NCI-H748 (cell line): ENCODE data around the gene ARFGEF3.

Experiments
- DNase-seq: peaks from one replicate; lab custom pipeline; 2025; ENCODE audit not compliant: unreplicated experiment; lab: John Stamatoyannopoulos, UW

The ARFGEF3 gene

DNA sequence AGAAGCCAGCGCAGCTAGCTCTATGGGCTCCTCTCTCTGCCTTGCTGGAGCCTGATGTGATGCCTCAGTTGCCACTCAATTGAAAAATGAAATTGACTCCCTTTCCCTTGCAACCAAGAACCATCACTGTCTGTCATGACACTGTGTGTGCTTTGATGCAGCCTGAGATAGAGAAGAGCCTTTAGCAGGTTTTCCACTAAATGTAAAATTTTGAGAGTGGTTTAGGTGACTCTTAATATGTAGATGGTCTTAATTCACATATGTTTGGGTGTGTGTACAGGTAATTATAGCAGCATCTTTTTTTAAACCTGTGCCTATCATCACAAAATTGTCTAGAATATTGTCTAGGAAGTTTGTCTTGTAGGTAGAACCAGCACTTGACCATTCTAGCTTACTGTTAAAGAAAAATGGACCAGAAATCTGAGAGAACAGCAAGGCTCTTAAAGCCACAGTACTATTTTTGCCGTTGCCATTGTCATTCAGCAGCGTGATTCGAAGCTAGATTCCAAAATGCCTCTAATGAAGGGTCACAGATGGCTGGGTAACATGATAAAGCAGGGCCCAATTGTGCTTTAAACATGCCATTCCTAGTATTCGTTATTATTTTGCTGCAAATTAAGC is 1.3 kb downstream of the ARFGEF3 start:
- peak; percentile 29 for DNase-seq

DNA sequence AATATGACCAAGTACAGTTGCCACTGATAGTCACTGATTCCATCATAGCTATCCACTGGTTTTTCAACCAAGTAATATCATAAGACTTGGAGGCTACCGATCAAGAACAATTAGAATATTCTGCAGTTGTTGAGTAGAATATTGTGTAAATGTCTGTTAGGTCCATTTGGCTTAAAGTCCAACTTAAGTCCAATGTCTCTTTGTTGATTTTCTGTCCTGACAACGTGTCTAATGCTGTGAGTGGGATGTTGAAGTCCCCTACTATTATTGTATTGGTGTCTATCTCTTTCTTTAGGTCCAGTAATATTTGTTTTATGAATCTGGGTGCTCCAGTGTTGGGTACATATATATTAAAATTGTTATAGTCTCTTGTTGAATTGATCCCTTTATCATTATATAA is 13.9 kb downstream of the ARFGEF3 start:
- no peak for DNase-seq

DNA sequence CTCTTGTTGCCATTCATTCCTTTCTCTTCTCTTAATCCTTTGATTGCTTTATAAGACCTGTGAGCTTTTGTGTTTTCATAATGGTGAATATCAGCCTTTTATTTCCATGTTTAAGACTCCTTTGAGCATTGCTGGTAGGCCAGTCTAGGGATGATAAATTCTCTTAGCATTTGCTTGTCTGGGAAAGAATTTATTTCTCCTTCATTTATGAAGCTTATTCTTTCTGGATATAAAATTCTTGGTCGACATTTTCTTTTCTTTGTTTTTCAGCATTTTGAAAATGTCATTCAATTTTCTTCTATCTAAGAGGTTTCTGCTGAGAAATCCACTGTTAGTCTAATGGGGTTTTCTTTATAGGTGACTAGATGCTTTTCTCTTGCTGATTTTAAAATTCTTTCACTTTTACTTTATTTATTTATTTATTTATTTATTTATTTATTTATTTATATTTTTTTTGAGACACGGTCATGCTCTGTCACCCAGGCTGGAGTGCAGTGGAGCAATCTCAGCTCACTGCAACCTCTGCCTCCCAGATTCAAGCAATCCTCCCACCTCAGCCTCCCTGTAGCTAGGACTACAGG is 15.0 kb downstream of the ARFGEF3 start:
- no peak for DNase-seq

- DNase-seq, result peak; percentile 94
Observed at GRCh38 chr6:138182939-138183789, 21.4 kb downstream of the ARFGEF3 start.

- DNase-seq, result no peak
Observed at GRCh38 chr6:138183790-138184134, 22.0 kb downstream of the ARFGEF3 start.

GRCh38 chr6:138184230-138184629 is 22.5 kb downstream of the ARFGEF3 start:
- DNase-seq, result no peak

GRCh38 chr6:138187156-138187555 is 25.4 kb downstream of the ARFGEF3 start:
- no peak for DNase-seq

- DNase-seq, result peak; percentile 64
Observed at GRCh38 chr6:138188278-138188941, 26.7 kb downstream of the ARFGEF3 start.

DNA sequence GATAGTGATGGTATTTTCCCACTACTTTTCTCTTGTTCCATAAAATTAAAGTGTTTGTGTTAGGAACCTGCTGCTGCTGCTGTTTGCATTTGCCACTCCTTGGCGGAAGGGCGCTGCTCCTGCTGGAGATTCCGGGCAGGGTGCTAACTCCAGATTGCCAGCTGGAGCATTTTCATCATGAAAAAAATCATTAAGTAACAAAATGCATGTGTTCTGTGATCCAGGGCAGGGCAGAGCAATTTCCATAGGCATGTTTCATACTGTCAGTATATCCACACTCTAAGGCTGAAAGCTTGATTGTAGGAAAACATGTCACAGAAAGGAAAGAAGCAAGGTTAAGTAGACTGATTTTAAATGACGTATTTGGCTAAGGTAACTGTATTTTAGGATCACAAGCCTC is 32.5 kb downstream of the ARFGEF3 start:
- DNase-seq, result peak; percentile 39

DNA sequence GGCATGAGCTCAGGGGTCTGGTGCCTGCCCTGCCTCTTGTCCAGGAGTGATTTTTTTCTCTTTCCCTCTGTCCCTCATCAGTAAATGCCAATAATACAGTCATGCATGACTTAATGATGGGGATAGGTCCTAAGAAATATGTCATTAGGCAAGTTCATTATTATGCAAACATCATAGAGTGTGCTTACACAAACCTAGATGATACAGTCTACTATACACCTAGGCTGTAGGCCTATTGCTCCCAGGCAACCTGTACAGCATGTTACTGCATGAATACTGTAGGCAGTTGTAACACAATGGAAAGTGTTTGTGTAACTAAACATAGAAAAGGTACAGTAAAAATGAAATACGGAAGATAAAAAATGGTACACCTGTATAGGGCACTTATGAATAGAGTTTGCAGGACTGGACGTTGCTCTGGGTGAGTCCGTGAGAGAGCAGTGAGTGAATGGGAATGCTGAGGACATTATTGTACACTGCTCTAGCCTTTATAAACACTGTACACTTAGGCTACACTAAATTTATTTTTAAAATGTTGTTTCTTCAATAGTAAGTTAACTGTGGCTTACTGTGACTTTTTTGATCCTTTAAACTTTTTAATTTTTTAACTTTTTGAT is 34.5 kb downstream of the ARFGEF3 start:
- DNase-seq, result no peak

DNA sequence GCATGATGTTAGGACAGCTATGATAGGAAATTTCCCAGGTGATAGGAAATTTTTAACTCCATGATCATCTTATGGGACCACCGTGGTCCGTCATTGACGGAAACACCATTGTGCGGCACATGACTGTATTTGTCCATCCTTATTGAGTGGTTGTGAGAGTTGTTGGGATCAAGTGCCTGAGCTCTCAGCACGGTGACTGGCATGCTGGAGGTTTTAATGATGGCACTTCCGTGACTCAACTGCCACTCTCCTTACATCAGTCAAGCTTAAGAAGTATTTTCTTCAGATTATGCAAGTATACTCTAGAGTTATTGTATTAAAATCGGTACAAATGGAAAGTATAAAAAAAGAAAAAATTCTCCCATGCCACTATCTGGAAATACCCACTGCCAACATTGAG is 35.8 kb downstream of the ARFGEF3 start:
- DNase-seq, result no peak

DNA sequence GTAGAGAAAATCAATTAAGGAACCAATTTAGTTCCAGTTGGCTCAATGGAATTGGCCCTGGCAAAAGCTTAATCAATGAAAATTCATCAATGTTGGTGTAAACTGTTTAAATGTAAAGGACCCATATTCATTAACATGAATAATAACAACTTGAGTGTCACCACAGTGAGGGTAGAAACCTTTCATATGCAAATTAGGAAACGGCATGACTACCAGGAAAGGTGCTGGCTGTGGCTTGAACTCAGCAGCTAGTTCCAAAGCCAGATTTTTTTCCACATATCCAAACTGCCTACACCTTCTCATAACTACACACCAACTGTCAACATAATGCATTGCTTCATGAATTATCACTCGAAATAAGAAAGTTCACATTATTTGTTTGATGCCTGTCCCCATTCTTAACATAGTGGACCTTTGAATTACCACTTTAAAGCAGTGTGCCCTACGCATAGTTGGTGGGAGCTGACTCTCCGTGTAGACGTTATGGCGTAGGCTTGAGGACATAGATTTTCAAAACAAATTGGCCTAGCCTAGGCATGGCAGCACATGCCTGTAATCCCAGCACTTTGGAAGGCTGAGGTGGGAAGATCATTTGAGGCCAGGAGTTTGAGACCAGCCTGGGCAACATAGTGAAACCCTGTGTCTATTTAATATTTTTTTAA is 36.8 kb downstream of the ARFGEF3 start:
- no peak for DNase-seq

- no peak for DNase-seq
Observed at GRCh38 chr6:138201836-138202235, 40.1 kb downstream of the ARFGEF3 start.

DNA sequence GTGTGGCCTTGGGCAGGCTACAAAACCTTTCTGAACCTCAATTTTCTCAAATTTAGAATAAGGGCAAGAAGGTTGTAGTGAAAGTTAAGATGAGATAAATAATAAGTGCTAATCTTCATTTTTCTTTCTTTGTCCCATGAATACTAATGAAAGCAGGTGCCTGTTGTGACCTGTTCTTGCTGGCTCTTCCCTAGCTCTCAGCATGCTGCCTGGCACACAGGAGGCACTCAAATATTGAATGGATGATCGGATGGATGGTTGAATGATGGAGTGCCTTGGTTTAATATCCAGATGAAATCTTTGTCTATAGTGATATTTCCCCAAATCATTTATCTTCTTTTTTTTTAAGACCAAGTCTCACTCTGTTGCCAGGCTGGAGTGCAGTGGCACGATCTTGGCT is 41.6 kb downstream of the ARFGEF3 start:
- no peak for DNase-seq

- DNase-seq, result no peak
Observed at GRCh38 chr6:138204303-138204702, 42.6 kb downstream of the ARFGEF3 start.

GRCh38 chr6:138204792-138205384 is 43.1 kb downstream of the ARFGEF3 start:
- DNase-seq, result no peak

- DNase-seq, result no peak
Observed at GRCh38 chr6:138205437-138206094, 43.8 kb downstream of the ARFGEF3 start.

GRCh38 chr6:138206862-138207261 is 45.1 kb downstream of the ARFGEF3 start:
- DNase-seq, result no peak

DNA sequence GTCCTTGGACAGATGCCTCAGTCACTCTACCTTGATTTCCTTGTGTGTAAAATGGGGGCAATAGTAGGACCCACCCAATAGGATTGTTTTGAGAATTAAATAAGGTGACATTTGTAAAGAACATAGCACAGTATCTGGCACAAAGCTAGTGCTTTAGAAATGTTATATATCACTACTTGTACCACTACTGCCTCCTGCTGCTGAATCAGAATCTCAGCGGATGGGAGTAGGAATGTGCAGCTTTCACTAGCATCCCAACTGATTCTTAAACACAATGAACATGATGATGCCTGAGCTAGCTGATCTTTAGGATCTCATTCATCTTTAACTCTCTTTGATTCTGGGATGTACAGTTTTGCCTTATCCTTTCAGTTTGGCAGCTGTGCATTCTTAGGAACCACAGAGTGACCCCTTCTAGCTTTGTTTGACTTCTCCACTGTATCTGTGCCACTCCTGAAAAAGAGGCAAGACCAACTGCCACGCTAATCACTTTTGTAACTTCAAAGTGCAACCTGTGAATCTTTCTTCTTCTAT is 49.4 kb downstream of the ARFGEF3 start:
- DNase-seq, result no peak

DNA sequence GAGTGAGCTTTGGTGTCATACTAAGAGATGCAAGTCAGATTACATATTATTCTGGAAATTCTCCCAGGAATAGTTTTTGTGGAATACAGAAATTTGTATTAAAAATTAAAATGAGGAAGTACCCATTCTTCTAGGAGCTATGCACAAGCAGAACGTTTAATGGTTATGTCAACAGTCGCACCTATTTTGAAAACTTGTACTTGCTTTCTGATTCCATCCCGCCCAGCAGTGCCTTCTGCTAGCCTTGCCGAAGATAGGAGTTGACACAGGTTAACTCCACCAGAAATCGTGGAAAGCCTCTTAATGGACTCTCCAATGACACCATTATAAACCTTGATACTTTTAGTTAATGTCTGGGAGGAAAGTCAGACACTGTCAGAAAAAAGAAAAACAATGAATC is 49.9 kb downstream of the ARFGEF3 start:
- DNase-seq, result no peak
